NCI-H2029 (cell line): ENCODE data around the gene HBEGF.

Source experiments
- DNase-seq: peaks from one replicate; lab custom pipeline; 2025; lab: John Stamatoyannopoulos, UW

The HBEGF gene

GRCh38 chr5:140302786-140303639 is 43.4 kb downstream of the HBEGF start, which contains the start of gene PFDN1:
PFDN1 (minus strand) TSS chr5:140303101; CDS start chr5:140303073, 28 bp downstream.
- peak; percentile 93 for DNase-seq

- no peak for DNase-seq
Measured at GRCh38 chr5:140301136-140301535, 45.3 kb downstream of the HBEGF start.

DNA sequence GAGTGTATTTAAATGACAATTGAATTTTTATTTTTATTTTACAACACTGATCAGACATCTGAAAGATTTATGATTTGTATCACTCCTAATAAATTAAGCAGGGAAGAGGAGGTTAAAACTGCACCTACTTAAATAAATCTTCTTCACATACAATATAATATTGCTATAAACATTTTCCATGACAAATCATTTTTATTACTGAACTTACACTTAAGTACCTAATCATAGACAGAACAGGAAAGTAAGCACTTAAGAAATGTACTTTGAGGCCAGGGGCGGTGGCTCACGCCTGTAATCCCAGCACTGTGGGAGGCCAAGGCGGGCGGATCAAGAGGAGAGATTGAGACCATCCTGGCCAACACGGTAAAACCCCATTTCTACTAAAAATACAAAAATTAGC is 47.3 kb downstream of the HBEGF start:
- DNase-seq = no peak

DNA sequence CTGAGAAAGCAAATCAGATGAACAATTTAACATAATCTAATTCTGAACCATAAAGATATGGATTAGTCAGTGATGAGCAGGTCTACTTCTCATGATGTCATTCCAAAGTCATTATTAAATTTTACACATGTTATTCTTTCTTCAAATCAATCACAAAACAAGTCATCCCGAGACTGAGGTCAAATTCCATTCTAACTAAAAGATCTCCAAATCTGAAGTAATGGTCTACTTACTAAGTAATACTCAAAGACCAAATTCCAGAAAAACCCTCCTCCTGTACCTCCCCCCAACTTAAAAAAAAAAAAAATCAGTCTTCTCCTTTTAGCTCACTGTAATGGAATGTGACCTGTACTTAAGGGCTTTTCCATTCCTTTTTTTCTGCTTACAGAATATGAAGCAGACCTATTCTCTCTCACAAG is 48.2 kb downstream of the HBEGF start:
- DNase-seq = no peak

DNA sequence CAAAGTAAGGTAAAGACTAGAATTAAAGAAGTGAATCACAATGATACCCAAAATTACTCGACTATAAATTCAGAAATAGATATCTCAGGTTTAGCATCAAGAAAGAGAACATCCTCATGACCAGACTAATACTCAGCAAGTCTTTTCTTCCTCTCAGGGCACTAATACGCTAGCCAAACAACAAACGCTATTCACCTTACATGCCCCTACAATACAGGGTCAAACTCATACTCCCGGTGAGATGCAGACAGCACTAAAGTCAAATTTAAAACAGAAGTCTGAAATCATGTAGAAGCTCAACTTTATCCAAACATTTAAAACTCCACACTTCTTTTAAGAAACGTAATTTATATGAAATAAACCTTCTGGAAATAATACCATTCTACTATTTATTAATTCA is 49.1 kb downstream of the HBEGF start:
- no peak for DNase-seq

GRCh38 chr5:140296289-140296688 is 50.1 kb downstream of the HBEGF start:
- DNase-seq = no peak

DNA sequence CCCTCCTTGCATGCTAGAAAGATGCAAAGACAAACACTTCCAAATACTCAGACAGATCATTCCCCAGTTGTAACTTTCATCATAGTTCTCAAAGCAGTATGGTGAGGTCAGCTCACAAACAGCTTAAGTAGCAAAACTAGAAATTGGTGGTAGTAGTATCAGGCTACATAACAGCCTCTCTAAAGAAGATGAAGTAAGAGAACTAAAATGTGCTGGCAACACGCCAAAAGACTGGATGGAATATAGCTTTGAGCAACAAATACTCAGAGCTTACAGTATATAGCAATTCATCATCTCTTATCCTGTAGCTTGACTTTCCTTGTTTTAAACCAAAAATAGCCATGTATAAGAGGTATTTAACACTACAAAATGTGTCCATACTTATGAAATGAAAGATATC is 51.0 kb downstream of the HBEGF start:
- DNase-seq = peak; percentile 59

- DNase-seq = no peak
Measured at GRCh38 chr5:140294753-140295152, 51.6 kb downstream of the HBEGF start.

GRCh38 chr5:140293849-140294100 is 52.6 kb downstream of the HBEGF start:
- DNase-seq = no peak

- DNase-seq = no peak
Measured at GRCh38 chr5:140293091-140293848, 53.1 kb downstream of the HBEGF start.

DNA sequence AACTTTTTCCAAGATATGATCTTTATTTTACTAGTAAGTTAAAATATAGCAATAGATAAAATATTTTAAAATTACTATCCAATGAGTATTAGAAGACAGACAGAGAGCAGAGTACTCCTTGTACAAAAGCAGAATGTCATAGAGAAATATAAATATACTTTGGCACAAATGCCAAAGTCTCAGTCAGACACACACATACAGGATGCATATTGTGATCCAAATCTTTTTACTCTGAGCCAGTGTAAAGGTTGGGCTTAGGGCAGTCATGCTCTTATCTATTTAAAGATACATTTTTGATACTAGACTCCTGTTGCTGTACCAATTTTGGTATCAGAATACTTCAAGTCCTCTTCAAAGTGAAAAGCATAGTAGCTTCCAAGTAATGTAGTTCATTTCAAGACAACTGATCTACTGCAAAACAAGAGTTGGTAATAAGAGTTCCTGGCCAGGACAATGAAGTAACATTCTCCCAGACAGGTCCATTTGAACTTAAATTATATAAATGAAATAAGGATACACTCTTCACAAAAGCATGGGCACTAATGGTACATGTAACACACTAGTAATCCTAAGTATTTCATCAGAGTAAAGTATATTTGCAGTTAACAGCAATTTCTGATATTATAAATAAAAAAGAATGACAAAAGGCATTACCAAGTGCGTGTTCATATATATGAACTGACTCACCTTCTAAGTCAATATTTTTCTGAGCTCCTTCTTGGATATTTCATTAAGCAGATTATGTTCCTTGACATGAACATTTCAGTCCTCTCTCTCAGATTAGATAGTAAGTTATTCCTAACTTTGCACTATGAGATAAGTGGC is 54.0 kb downstream of the HBEGF start:
- no peak for DNase-seq

- DNase-seq = no peak
Measured at GRCh38 chr5:140287801-140288521, 58.4 kb downstream of the HBEGF start.

DNA sequence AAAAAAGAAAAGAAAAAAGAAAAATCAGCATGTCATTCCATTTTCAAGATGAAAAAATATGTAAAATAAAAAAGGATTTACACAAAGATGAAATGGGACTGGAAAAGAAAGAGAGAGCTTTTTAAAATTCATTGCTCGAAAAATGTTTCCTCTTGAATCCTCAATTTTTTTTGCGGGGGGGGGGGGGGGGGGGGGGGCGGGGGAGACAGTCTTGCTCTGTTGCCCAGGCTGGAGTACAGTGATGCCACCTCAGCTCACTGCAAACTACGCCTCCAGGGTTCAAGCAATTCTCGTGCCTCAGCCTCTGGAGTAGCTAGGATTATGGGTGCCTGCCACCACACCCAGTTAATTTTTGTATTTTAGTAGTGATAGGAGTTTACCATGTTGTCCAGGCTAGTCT is 60.0 kb downstream of the HBEGF start:
- DNase-seq = no peak

GRCh38 chr5:140284013-140284412 is 62.4 kb downstream of the HBEGF start:
- DNase-seq = no peak
